LNCaP clone FGC (cell line): ENCODE results near the gene SH3YL1.

Experiments used
- DNase-seq: peaks from one replicate; pipeline ENCODE4 v3.0.0-alpha.2; 2011; ENCODE audit warnings: low read depth
- H3K4me3 ChIP-seq: 2 replicates; pipeline ENCODE4 v1.5.1; 2011; ENCODE audit warnings: mild to moderate bottlenecking, low read depth, low read length, control low read depth
- CTCF ChIP-seq: IDR thresholded peaks from 2 replicates; pipeline ENCODE4 v1.5.1; 2012; ENCODE audit warnings: mild to moderate bottlenecking; ENCODE audit not compliant: control insufficient read depth, insufficient read depth; ENCODE audit errors: extremely low read depth

Gene SH3YL1

GRCh38 chr2:253202-253638 lies 10.6 kb downstream of the SH3YL1 start:
- TF ChIP-seq CTCF, result no peak
- no peak overlapping the region for H3K4me3 ChIP-seq
- no peak for DNase-seq

GRCh38 chr2:252001-252602 lies 11.7 kb downstream of the SH3YL1 start:
- DNase-seq, result no peak
- no peak for TF ChIP-seq CTCF

GRCh38 chr2:249538-250042 lies 14.2 kb downstream of the SH3YL1 start:
- DNase-seq, result no peak
- TF ChIP-seq CTCF, result no peak
- H3K4me3 ChIP-seq, result no peak overlapping the region

More at GRCh38 chr2:252001-252602, 11.7 kb downstream of the SH3YL1 start:
- no peak overlapping the region for H3K4me3 ChIP-seq

- no peak for TF ChIP-seq CTCF
- DNase-seq, result no peak
- H3K4me3 ChIP-seq, result no peak overlapping the region
Measured at GRCh38 chr2:248724-249123, 15.1 kb downstream of the SH3YL1 start.

GRCh38 chr2:246489-247144 lies 17.2 kb downstream of the SH3YL1 start:
- DNase-seq, result peak; percentile 35

GRCh38 chr2:244547-244946 lies 19.3 kb downstream of the SH3YL1 start:
- DNase-seq, result no peak
- TF ChIP-seq CTCF, result no peak
- H3K4me3 ChIP-seq, result no peak overlapping the region

More at GRCh38 chr2:246489-247144, 17.2 kb downstream of the SH3YL1 start:
- H3K4me3 ChIP-seq, result no peak overlapping the region
- TF ChIP-seq CTCF, result peak; percentile 66

- DNase-seq, result no peak
- no peak for TF ChIP-seq CTCF
- no peak overlapping the region for H3K4me3 ChIP-seq
Measured at GRCh38 chr2:238869-239268, 25.0 kb downstream of the SH3YL1 start.
